SU-DHL-6 (cell line): ENCODE results near the gene FOXN3.

ENCODE experiments used
- H2AFZ ChIP-seq: fragments of 200-600 bp; sonication (generic); 2 replicates; pipeline ENCODE4 v1.6.1; 2014; ENCODE audit warnings: low read depth, mild to moderate bottlenecking, moderate library complexity, mixed read lengths, antibody characterized with exemption, low read length; ENCODE audit not compliant: severe bottlenecking
- H3F3A ChIP-seq: fragments of 200-600 bp; shearing (Covaris generic); 2 replicates; pipeline ENCODE4 v1.6.0; 2016; ENCODE audit warnings: antibody characterized with exemption, mild to moderate bottlenecking; ENCODE audit not compliant: insufficient read depth
- H3K27ac ChIP-seq: fragments of 200-600 bp; sonication (generic); 2 replicates; pipeline ENCODE4 v1.5.1; 2016; ENCODE audit warnings: low read depth, mild to moderate bottlenecking, low read length, moderate library complexity, mixed read lengths
- H3K27me3 ChIP-seq: fragments of 200-600 bp; sonication (generic), shearing (Covaris generic); 2 replicates; pipeline ENCODE4 v1.6.0; 2014; ENCODE audit warnings: mild to moderate bottlenecking, low read length
- H3K36me3 ChIP-seq: fragments of 200-600 bp; sonication (generic); 2 replicates; pipeline ENCODE4 v1.6.1; 2014; ENCODE audit warnings: mild to moderate bottlenecking, low read length, mixed read lengths
- H3K4me2 ChIP-seq: fragments of 300-600, 200-600 bp; shearing (Covaris generic), sonication (generic); 2 replicates; pipeline ENCODE4 v1.6.0; 2014; ENCODE audit warnings: low read length, low read depth, mild to moderate bottlenecking; ENCODE audit not compliant: poor library complexity, severe bottlenecking
- H3K4me3 ChIP-seq: fragments of 200-600 bp; sonication (generic); 2 replicates; pipeline ENCODE4 v1.5.1; 2014; ENCODE audit warnings: antibody characterized with exemption, low read length, mild to moderate bottlenecking, mixed read lengths; ENCODE audit not compliant: insufficient read depth, poor library complexity, severe bottlenecking
- H3K79me2 ChIP-seq: fragments of 200-600 bp; sonication (generic); 2 replicates; pipeline ENCODE4 v1.6.1; 2014; ENCODE audit warnings: mild to moderate bottlenecking, low read length, moderate library complexity; ENCODE audit not compliant: insufficient read depth
- H3K9ac ChIP-seq: fragments of 200-600 bp; sonication (generic); 2 replicates; pipeline ENCODE4 v1.7.0; 2014; ENCODE audit warnings: mild to moderate bottlenecking, low read length
- H3K9me2 ChIP-seq: fragments of 200-600 bp; sonication (generic); replicated peaks from 2 replicates; pipeline ENCODE4 v1.6.1; 2014; ENCODE audit warnings: low read length; ENCODE audit not compliant: insufficient read depth
- H3K9me3 ChIP-seq: fragments of 200-600 bp; sonication (generic); 2 replicates; pipeline ENCODE4 v1.6.1; 2014; ENCODE audit warnings: low read length, mixed read lengths; ENCODE audit not compliant: insufficient read depth
- H4K20me1 ChIP-seq: fragments of 200-600 bp; sonication (generic); 2 replicates; pipeline ENCODE4 v1.6.1; 2014; ENCODE audit warnings: low read depth, mild to moderate bottlenecking, antibody characterized with exemption, low read length, moderate library complexity, mixed read lengths
- EZH2phosphoT487 ChIP-seq: fragments of 200-600 bp; sonication (generic), shearing (Covaris generic); conservative IDR thresholded peaks from 2 replicates; pipeline ENCODE4 v1.6.1; 2018; ENCODE audit warnings: mild to moderate bottlenecking, antibody characterized with exemption, low read length, moderate library complexity, mixed read lengths
- TF ChIP-seq, protein P1 (sequence below): fragments of 200-600 bp; sonication (generic); IDR thresholded peaks from one replicate; pipeline ENCODE4 v1.5.1; 2017; ENCODE audit warnings: antibody characterized with exemption, mild to moderate bottlenecking, low read length, moderate library complexity; ENCODE audit not compliant: insufficient read depth, poor library complexity, severe bottlenecking

The FOXN3 gene

DNA sequence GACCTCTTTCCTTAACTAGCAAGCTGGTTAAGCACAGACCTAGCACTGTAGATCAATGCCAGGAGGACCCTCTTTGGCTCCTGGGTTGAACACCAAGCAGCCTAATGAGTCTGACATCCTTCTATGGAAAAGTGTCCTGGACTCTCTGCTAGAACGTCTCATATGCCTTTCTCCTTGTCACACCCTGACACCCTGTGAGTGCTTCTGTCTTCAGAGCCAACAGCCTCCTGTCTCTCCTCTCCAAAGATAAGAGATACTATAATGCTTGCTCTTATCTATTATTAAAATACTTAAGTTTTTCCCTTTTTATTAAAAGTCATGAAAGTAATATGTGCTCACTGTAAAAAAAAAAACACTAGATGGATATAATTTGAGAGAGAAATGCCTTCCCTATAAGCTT, 222.7 kb downstream of the FOXN3 start:
- H3F3A ChIP-seq: no peaks in the 10 kb centered on the region
- no peak overlapping the region for H3K4me3 ChIP-seq
- no peak overlapping the region for H3K4me2 ChIP-seq
- no peak overlapping the region for H2AFZ ChIP-seq
- TF ChIP-seq, protein P1, sequence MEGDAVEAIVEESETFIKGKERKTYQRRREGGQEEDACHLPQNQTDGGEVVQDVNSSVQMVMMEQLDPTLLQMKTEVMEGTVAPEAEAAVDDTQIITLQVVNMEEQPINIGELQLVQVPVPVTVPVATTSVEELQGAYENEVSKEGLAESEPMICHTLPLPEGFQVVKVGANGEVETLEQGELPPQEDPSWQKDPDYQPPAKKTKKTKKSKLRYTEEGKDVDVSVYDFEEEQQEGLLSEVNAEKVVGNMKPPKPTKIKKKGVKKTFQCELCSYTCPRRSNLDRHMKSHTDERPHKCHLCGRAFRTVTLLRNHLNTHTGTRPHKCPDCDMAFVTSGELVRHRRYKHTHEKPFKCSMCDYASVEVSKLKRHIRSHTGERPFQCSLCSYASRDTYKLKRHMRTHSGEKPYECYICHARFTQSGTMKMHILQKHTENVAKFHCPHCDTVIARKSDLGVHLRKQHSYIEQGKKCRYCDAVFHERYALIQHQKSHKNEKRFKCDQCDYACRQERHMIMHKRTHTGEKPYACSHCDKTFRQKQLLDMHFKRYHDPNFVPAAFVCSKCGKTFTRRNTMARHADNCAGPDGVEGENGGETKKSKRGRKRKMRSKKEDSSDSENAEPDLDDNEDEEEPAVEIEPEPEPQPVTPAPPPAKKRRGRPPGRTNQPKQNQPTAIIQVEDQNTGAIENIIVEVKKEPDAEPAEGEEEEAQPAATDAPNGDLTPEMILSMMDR: no peak
- no peak for TF ChIP-seq EZH2phosphoT487
- H4K20me1 ChIP-seq: 0 out of 2 replicates have a peak, but pooled peaks cover 4% of the 10 kb centered on the region
- H3K9me3 ChIP-seq: no peaks in the 10 kb centered on the region
- H3K36me3 ChIP-seq: peaks cover 7% of the 10 kb centered on the region; the same call in 1 of the 2 replicates
- no peak overlapping the region for H3K9ac ChIP-seq
- H3K79me2 ChIP-seq: peaks cover 17% of the 10 kb centered on the region; the same call in 1 of the 2 replicates
- H3K27ac ChIP-seq: no peak overlapping the region
- no peaks in the 10 kb centered on the region for H3K9me2 ChIP-seq
- H3K27me3 ChIP-seq: no peaks in the 10 kb centered on the region

DNA sequence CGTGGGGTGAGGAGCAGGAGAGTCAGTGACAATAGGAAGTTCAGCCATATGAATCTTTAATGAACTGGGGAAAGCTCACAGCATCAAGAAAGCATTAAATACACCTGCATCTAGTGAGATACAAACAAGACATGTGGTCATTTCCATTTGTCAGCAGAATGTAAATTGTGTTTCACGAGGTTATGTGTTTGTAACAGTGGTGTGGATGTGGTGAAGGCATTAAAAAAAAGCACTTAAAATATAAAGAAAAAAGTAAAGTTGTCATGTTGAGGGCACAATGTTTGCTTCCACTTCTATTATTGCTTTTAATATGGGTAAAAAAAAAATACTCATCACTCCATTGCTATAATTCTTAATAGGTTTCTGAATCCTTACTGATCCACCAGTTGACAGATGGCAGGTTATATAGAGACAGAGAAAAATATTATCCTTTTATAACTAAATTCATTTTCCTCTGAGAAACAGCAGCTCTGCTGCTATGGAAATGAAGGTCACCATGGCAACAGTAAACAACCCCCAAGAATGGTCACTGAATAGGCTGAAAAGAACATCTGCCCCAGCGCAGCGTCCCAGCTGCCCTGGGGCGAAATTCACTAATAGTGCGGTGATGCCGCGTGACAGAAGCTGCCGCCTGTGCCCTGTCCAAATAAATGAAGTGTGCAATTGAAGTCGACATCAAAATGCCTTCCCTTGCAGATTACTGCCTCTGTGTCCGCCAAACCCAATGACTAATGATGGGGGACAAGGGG, 226.1 kb downstream of the FOXN3 start:
- no peak overlapping the region for H3K4me2 ChIP-seq
- peaks cover 7% of the 10 kb centered on the region; the same call in 1 of the 2 replicates for H3K36me3 ChIP-seq
- H3K79me2 ChIP-seq: peaks cover 7% of the 10 kb centered on the region; the same call in 1 of the 2 replicates
- H3K9me3 ChIP-seq: no peaks in the 10 kb centered on the region
- no peak overlapping the region for H3K9ac ChIP-seq
- no peak overlapping the region for H3K4me3 ChIP-seq
- H3K27ac ChIP-seq: no peak overlapping the region
- H2AFZ ChIP-seq: no peak overlapping the region
- H4K20me1 ChIP-seq: 0 out of 2 replicates have a peak, but pooled peaks cover 4% of the 10 kb centered on the region
- H3F3A ChIP-seq: no peaks in the 10 kb centered on the region
- no peaks in the 10 kb centered on the region for H3K27me3 ChIP-seq
- TF ChIP-seq, protein P1: no peak
- no peak for TF ChIP-seq EZH2phosphoT487
- H3K9me2 ChIP-seq: no peaks in the 10 kb centered on the region

DNA sequence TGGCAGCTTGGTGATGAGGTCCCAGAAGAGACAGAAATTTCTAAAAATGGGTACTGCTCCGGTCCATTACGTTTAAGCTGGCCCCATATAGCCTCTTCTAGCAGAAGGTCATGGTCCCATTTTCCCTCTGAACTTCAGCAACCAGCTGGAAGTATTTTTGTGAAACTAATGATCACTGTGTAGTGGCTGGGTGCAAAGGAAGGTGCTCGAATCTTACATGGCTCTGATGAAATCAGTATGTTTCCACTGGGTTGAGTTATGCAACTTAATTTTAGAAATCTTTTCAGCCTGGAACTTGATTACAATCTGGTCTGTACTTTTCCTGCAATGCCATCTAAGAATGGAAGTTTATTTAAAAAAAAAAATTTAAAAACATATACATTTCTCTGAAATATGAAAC, 228.5 kb downstream of the FOXN3 start:
- Histone ChIP-seq H3K9ac (no peak overlapping the region), H4K20me1 (0 out of 2 replicates have a peak, but pooled peaks cover 4% of the 10 kb centered on the region), H2AFZ (no peak overlapping the region), H3K79me2 (peaks cover 7% of the 10 kb centered on the region; the same call in 1 of the 2 replicates), H3K4me2 (no peak overlapping the region), H3K4me3 (no peak overlapping the region), H3K9me3 (no peaks in the 10 kb centered on the region), H3K27me3 (no peaks in the 10 kb centered on the region), H3F3A (no peaks in the 10 kb centered on the region), H3K27ac (no peak overlapping the region), H3K9me2 (no peaks in the 10 kb centered on the region), H3K36me3 (peaks cover 5% of the 10 kb centered on the region; the same call in 1 of the 2 replicates)
- no peak for TF ChIP-seq EZH2phosphoT487
- TF ChIP-seq, protein P1: no peak
